SU-DHL-6 (cell line): Measurements from ENCODE around the gene FOXC1.

Experiments
- CTCF ChIP-seq: fragments of 200-600 bp; sonication (generic); IDR thresholded peaks from one replicate; pipeline ENCODE4 v1.5.1; 2017; ENCODE audit warnings: antibody characterized with exemption, mild to moderate bottlenecking, low read length, moderate library complexity; ENCODE audit not compliant: insufficient read depth, poor library complexity, severe bottlenecking
- EZH2phosphoT487 ChIP-seq: fragments of 200-600 bp; sonication (generic), shearing (Covaris generic); conservative IDR thresholded peaks from 2 replicates; pipeline ENCODE4 v1.6.1; 2018; ENCODE audit warnings: mild to moderate bottlenecking, antibody characterized with exemption, low read length, moderate library complexity, mixed read lengths

- TF ChIP-seq CTCF (no peak), EZH2phosphoT487 (no peak)
These were observed 14.5 kb downstream of the FOXC1 start for GRCh38 chr6:1624058-1624850.
